ENCODE results near the gene SLC43A1. TPM values are rescaled to one million over a fixed set of nuclear protein-coding genes. Genes with fewer than 3 reads are reported as not detected.

SLC43A1 gene
- total and polyA plus RNA-seq, 2 of the 4 experiments (the other 2 are of a cell fraction), result 10.0 to 17.0 TPM

- no peak for ATAC-seq (ENCODE audit: low read depth)
- peaks cover 4% of the 10 kb centered on the region; the same call in 1 of the 2 replicates for H3K36me3 ChIP-seq (ENCODE audit: control insufficient read depth, insufficient read depth, low read length)
- no peak overlapping the region for H3K14ac ChIP-seq (replicated peaks; ENCODE audit: low read depth, low read length)
- intact Hi-C loops (cut with micrococcal nuclease), result no loop called here
- no peak overlapping the region for H3K56ac ChIP-seq (ENCODE audit: extremely low read depth, insufficient read depth, low read length)
- in situ Hi-C loops (cut with MboI; ENCODE audit: low sequenced_read_pairs), result loop anchor here (5.0 kb wide), 2 partner anchors 72 to 187 kb away; no protein-coding TSS in a partner anchor
- no peak overlapping the region for H2BK20ac ChIP-seq (ENCODE audit: low read depth, low read length)
- no TSS peak for BruUV-seq (replicated peaks)
- no peaks in the 10 kb centered on the region for H3K9me1 ChIP-seq (ENCODE audit: insufficient read depth, low read length)
- TF ChIP-seq RCOR1 (IDR thresholded peaks at IDR 0.05; ENCODE audit: insufficient replicate concordance, low read length) (no peak), RAD21 (IDR thresholded peaks at IDR 0.05; ENCODE audit: low read length) (no peak), BHLHE40 (IDR thresholded peaks at IDR 0.05; ENCODE audit: low read depth, low read length) (no peak), MAFK (IDR thresholded peaks at IDR 0.05; ENCODE audit: low read depth, low read length) (no peak), CEBPB (IDR thresholded peaks at IDR 0.05; ENCODE audit: low read depth, low read length) (no peak), SMC3 (IDR thresholded peaks at IDR 0.05; ENCODE audit: low read depth, low read length) (no peak), FOS (IDR thresholded peaks at IDR 0.05; ENCODE audit: low read depth, low read length) (no peak), ELK1 (IDR thresholded peaks at IDR 0.05; ENCODE audit: borderline replicate concordance, low read depth, low read length) (no peak), CHD1 (IDR thresholded peaks at IDR 0.05; ENCODE audit: low read depth, low read length) (no peak)
- TF ChIP-seq, protein P1, sequence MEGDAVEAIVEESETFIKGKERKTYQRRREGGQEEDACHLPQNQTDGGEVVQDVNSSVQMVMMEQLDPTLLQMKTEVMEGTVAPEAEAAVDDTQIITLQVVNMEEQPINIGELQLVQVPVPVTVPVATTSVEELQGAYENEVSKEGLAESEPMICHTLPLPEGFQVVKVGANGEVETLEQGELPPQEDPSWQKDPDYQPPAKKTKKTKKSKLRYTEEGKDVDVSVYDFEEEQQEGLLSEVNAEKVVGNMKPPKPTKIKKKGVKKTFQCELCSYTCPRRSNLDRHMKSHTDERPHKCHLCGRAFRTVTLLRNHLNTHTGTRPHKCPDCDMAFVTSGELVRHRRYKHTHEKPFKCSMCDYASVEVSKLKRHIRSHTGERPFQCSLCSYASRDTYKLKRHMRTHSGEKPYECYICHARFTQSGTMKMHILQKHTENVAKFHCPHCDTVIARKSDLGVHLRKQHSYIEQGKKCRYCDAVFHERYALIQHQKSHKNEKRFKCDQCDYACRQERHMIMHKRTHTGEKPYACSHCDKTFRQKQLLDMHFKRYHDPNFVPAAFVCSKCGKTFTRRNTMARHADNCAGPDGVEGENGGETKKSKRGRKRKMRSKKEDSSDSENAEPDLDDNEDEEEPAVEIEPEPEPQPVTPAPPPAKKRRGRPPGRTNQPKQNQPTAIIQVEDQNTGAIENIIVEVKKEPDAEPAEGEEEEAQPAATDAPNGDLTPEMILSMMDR (conservative IDR thresholded peaks at IDR 0.05; ENCODE audit: low read depth, low read length), result no peak
- no peak overlapping the region for H3K27ac ChIP-seq (ENCODE audit: insufficient read depth, low read length)
- H4K8ac ChIP-seq (ENCODE audit: low read depth in 2 of 2, low read length in 2 of 2), result no peak overlapping the region
- no peak overlapping the region for H2BK120ac ChIP-seq (ENCODE audit: low read depth, low read length)
- no peak overlapping the region for H3K23ac ChIP-seq (ENCODE audit: low read depth, low read length)
- dilution Hi-C loops (cut with HindIII; ENCODE audit: low sequenced_read_pairs, unreplicated experiment), result no loop called here
- H3K79me1 ChIP-seq (ENCODE audit: low read depth in 1 of 2, low read length in 2 of 2), result peaks cover 21 to 33% of the 10 kb centered on the region in 2 experiments
- no peak overlapping the region for H4K5ac ChIP-seq (ENCODE audit: low read depth, low read length)
- no peak overlapping the region for H3K9ac ChIP-seq (ENCODE audit: low read depth, low read length)
- no peak overlapping the region for H2BK15ac ChIP-seq (ENCODE audit: low read depth, low read length)
- no peak overlapping the region for H2AFZ ChIP-seq (replicated peaks; ENCODE audit: low read length, poor library complexity)
- H2AK5ac ChIP-seq (ENCODE audit: low read depth, low read length), result no peak overlapping the region
- no peak overlapping the region for H3K4ac ChIP-seq (ENCODE audit: low read depth, low read length)
- no peak overlapping the region for H3K18ac ChIP-seq (ENCODE audit: low read depth, low read length)
- H2BK5ac ChIP-seq (ENCODE audit: low read depth, low read length, poor library complexity, severe bottlenecking), result no peak overlapping the region
- no peak for DNase-seq
- no peak overlapping the region for H4K91ac ChIP-seq (ENCODE audit: insufficient read depth, low read depth, low read length)
- H2AK9ac ChIP-seq (replicated peaks; ENCODE audit: low read depth, low read length, poor library complexity), result no peak overlapping the region
- H3K4me3 ChIP-seq (ENCODE audit: insufficient read depth, low read depth, low read length), result no peak overlapping the region
- no peak overlapping the region for H3K4me2 ChIP-seq (ENCODE audit: low read depth, low read length)
- H3K9me3 ChIP-seq (ENCODE audit: control insufficient read depth, insufficient read depth, low read length), result no peaks in the 10 kb centered on the region
- ChIA-PET CTCF (interaction anchor here (1.5 kb wide), 1 partner anchor 71 kb away, joined by 3 read pairs; no protein-coding TSS in a partner anchor), POLR2A (ENCODE audit: unreplicated experiment) (interaction anchor here (0.6 kb wide), 1 partner anchor 193 kb away, joined by 3 read pairs; the partner anchor contains the start of gene SSRP1)
- no peaks in the 10 kb centered on the region for H3K27me3 ChIP-seq (ENCODE audit: control insufficient read depth, insufficient read depth, low read length)
- H4K20me1 ChIP-seq (ENCODE audit: insufficient read depth, low read length), result peaks cover 8% of the 10 kb centered on the region; the same call in 1 of the 2 replicates
- peaks cover 5% of the 10 kb centered on the region; the same call in 1 of the 2 replicates for H3K4me1 ChIP-seq (ENCODE audit: control insufficient read depth, insufficient read depth, low read length)
Observed at GRCh38 chr11:57529012-57529411, 13.5 kb upstream of the SLC43A1 start.
